ENCODE data around the gene HILPDA.

The HILPDA gene

GRCh38 chr7:128455543-128456254, at the start of gene HILPDA:
TSS of gene HILPDA (plus strand) at chr7:128455878. CDS start at chr7:128457269, 1,391 bp downstream.
- DNase-seq (ENCODE audit: low read depth) = peak; percentile 75

DNA sequence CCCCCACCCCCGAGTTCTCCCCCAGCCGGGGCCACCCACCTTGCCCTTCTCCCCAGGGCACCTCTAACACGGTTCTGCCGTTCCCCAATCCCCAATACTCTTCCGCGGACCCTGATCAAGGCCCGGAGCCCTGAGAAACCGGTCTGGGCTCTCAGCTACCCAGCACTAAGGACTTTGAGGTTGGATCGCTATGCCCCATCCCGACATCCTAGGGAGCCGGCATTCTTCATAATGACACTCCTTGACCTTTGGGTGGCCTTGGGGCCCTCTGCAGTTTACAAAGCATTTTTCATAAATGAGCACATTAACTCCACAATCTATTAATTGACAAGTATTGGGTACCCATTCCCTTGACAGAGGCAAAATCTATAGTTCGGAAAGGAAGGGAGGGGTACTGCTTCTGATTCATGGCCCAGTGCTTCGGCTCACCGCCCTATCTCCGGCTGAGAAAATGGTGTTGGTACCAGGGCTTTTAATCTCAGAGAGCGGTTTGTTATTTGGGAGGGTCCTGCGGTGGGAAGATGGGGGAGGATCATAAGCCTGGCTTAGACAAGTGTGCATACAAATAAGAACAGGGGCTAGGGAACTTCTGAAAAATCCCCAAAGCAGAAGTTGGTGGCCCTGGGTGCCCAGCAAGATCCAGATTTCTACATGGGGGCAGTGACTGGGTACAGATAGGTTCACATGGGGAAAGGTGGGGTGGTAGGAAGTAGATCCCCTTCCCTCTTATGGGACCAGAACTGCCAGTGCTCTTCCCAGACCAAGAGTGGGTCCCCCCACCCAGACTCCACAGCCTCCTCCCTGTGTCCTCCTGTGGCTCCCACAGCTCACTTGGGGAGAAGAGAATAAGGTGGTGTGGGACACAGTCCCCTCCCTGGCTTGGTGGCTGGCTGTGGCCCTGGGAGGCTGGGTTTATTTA, 49.1 kb upstream of the HILPDA start:
- no peak for DNase-seq (ENCODE audit: low read depth)

GRCh38 chr7:128407233-128407589, 48.5 kb upstream of the HILPDA start:
- no peak for DNase-seq (ENCODE audit: low read depth)

GRCh38 chr7:128407751-128408708, 47.6 kb upstream of the HILPDA start:
- no peak for DNase-seq (ENCODE audit: low read depth)

DNA sequence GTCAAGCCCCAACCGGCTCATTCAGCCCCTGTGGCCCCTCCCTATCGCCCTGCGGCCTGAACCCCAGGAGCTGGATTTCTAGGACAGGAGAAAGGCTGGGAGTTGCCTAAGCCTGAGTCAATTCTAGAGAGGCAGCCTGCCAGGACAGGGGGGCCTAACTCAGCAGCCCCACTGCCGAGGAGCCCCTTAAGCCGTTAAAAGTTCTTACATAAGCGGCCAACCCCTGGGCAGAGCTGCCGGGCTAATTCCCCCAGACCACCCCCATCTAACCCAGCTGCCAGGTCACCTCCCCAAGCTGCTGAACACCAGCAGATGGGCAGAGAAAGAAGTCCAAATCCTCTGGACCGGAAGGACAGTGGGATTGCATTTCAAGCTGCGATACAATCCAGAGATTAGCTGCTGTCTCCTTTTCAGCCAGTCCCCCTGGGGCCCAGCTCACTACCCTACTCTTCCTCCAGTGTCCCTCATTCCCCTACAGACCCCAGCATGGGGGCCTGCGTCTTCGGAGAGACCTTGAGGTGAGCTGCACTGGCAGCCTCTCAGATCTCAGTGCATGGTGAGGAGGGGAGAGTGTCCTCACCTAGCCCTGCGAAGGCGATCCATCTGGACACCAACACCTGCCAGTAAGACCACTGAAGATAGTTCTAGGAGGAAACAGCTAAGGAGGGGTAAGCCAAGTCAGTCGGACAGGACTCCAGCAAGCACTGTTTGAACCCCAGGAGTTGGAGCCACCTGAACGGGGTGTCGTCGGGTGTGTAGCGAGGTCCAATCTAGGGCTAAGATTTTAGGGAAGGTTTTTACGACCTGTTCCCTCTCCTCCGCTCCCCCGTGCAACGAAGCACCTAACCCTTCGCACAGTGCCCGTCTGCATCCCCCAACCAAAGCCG, 46.7 kb upstream of the HILPDA start:
- no peak for DNase-seq (ENCODE audit: low read depth)

DNA sequence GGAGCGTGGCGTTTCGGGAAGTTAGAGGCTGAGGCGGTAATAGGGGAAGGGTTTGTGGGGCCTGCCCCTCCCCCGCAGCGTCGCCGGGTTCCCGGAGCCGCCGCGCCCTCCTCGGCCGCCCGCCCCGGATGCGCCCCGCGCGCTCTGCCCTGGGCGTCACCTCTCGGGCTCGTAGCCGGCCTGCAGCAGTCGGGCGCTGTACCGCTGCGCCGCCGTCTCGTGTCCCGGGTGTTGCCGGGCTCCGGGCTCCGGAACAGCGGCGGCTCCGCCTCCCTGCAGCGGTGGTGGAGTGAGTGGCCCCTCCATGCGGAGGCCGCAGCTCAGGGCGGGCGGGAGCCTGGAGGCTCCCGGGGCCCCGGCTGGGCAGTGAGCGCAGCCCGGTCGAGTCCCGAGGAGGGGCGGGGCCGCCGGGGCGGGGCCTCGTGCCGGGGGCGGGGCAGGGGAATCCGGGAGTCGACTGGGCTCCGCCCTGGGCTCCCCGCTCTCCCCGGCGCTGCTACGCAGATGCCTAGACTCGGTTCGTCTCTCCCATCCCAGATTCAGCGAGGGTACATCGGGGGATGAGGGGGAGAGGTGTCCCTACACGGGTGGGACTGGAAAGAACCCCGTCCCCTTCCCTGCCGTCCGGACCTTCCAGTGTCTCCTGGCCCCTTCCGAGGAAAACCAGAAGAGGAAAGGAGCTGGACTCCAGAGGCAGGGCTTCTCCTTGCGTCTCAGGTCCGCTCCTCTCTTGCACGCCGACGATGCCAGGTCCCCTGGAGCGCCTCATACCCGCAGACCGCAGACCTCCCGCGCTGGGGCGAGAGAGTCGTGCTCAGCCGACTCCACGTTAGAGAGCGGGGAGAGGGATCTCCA, 45.9 kb upstream of the HILPDA start, which contains the start of gene IMPDH1:
IMPDH1 (minus strand) TSS at position 387 of the 855 bp plus-strand sequence; CDS start at position 306, 81 bp downstream.
- peak; percentile 68 for DNase-seq (ENCODE audit: low read depth)

DNA sequence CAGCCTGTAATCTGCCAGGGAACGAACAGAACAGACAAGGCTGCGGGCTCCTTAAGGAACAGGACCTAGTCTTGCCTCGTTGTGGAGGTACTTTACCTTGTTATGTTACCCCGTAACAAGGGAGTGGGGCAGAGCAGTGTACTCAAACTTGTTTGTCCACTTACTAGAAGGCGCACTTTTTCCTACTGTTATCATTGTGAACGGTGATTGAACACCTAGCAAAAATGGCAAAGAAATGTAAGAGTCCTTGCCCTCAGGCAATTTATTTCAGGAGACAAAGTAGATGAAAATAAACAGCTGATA, 45.3 kb upstream of the HILPDA start:
- DNase-seq (ENCODE audit: low read depth) = no peak

DNA sequence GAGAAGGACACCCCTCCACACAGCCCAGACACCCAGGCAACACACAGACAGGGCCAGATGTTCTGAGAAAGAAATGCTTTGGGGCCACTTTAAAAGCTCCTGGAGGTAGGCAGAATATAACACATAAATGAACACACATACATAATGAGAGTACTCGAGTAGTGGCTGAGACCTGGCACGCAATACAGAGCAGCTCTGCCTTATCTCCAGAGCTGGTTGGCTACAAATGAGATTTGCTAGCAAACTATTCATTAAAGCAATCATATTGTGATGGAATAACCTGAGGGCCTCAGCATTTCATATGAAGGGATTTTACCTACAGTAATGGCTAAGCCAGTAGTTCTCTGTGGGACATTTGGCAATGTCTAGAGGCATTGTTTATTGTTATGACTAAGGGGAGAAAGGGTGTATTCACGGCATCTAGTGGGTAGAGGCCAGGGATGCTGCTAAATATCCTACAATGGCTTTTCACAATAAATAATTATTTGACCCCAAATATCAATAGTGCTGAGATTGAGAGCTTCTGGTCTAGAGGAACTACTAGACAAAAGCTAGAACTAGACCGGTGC, 40.4 kb upstream of the HILPDA start:
- no peak for DNase-seq (ENCODE audit: low read depth)

DNA sequence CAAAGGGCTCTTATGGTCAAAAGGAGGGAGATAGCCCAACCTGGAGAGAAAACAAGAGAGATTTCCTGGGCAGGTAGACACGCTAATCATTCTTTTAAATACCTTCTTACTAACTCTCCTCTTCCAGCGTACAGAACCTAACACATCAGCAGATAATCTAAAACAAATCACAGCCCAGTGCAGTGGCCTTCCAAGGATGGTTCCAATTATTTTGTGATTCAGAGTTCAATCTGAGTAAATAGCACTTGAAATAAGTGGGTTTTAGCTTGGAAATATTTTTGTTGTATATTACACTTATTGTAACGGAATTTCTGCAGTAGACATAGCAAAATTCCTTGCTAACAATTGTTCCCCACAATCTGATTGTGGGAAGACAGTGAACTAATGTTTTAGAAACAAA, 38.6 kb upstream of the HILPDA start:
- no peak for DNase-seq (ENCODE audit: low read depth)

DNA sequence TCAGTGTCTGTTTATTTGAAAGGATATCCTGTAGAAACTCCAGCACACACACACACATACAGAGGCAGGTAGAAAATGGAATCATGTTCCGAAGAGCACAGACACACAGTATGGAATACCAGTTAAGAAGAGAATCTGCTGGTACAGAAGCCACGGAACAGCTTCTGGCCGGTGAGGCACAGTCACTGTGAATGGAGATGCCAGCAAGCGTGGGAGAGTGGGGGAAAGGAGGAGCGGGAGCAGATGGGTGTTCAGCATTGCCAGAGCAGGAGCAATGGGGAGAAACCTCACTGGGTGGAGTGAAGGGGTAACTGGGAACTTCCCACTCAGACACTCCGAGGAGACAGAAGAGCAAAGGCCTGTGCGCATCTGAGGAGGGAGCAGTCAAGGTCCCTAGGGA, 36.4 kb upstream of the HILPDA start:
- no peak for DNase-seq (ENCODE audit: low read depth)

DNA sequence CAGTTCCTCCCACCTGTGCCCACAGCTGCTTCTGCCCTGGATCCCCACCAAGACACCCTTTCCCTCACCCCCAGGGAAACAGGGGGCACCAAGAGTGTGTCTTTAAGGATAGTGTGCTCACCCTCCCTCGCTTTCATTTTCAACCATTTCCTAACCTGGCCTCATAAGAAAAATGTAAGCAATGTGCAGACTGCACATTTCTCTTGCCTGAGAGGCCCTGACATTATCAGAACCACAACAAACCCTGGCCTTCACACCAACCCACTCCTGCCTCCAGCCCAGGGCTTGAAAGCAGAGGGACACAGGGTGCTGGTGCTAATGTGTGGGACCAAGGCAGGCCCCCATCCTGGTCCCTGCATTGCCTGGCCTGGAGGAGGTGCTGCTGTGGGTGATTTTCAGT, 34.9 kb upstream of the HILPDA start:
- DNase-seq (ENCODE audit: low read depth) = no peak

GRCh38 chr7:128421384-128421783, 34.3 kb upstream of the HILPDA start:
- no peak for DNase-seq (ENCODE audit: low read depth)

- DNase-seq (ENCODE audit: low read depth) = no peak
Observed at GRCh38 chr7:128422037-128422436, 33.6 kb upstream of the HILPDA start.

DNA sequence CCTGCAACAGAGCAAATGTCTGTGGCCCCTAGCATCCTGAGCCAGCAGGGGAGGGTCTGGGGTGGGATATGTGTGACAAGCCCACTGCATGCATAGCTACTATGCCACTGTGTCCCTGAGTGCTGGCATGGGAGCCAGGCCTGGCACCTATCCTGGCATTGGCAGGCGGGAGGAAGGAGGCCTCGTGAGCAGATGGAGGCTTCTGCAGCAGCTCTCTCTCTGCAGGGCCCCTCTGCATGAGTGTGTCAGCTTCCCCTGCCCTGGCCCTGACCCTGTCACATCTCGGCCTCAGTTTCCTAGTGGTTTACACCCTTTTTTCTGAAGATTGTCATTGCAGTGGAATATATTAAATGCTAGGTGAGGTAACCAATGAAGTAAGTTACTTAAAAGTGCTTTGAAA, 32.8 kb upstream of the HILPDA start:
- DNase-seq (ENCODE audit: low read depth) = no peak

DNA sequence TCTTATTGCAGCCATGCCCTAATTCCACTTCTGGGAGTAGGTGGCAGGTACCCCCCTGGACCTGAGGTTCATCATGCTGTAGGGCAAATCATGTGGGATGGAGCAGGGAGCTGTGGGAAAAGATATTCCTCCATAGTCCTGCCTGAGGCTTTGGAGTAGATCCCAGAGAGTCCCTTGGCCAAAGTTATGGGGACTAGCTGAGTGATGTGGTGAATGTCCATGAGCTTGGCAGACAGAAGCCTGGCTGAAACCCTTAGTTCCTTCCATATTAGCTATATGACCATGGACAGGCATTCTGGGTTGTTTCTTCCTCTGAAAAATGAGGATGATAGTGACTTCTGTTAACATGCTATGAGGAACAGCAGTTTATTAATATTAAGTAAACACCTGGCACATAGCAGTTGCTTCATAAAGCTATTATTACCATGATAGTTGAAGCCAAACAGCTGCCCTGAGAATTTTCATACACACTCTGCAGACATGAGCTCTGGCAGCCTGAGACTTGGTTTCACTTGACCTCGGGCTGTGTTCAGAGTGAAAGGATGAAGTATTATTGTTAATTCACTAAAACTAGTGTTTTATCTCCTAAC, 30.9 kb upstream of the HILPDA start:
- DNase-seq (ENCODE audit: low read depth) = no peak

DNA sequence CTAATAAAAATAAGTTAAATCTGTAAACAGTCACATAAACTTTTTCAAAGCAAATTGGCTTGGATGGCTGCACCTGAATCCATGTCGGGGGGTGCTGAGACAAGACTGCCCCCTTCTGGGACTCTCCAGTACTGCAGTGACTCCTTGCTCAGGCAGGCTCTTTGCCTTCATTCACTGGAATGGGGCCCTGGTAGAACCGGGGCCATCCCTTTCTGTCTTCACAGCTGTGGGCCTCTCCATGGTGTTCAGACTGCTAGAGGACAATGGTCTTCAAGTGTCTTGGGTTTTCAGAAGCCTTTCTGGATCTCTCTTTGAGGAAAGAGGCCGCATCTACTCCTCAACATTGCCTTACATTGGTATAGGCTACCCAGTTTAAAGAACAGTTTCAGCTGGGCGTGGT, 29.8 kb upstream of the HILPDA start:
- DNase-seq (ENCODE audit: low read depth) = no peak

DNA sequence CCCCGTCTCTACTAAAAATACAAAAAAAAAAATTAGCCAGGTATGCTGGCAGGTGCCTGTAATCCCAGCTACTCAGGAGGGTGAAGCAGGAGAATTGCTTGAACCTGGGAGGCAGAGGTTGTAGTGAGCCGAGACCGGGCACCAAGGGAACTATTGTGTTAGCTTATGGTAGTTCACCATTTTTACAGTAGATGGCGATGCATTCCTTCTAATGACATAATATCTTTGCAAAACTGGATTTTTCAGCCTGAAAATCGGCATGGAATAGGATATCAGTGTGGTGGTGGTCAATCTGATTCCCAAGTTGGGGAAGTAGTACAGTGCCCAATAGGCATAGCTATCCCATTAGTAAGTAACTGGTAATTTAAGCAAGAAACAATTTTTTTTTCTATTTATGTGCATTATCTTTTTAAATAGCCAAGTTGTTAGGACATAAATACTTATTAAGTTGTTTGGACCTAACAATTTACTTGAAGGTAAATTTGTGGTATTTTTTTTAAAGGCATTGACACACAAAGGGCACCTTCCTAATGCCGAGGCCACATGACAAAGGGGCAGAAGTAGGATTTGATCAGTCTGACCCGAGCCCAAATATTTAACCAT, 28.3 kb upstream of the HILPDA start:
- DNase-seq (ENCODE audit: low read depth) = no peak

GRCh38 chr7:128430207-128430606, 25.5 kb upstream of the HILPDA start:
- no peak for DNase-seq (ENCODE audit: low read depth)

DNA sequence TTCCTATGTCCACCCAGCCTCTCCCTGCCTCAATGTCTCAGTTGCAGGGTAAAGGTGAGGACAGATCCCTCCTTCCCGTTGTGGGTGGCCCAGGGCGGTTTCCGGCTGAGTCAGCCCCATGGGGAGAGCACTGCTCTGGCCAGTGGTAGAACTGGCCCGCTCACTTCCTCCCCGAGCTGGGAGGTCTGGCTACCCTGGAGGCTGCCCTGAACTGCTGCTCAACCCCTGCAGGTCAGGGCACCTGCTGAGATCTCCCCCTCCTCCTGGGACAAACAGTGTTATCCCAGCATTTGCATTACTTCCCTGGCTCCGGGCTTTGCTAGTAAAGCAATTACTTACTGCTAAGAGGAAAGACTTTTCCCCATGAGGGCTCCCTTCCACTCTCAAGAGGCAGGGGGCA, 24.5 kb upstream of the HILPDA start:
- no peak for DNase-seq (ENCODE audit: low read depth)

Measured in HS-5 (cell line).